SK-N-SH (cell line): ENCODE measurements around the gene TTC3. TPM values are rescaled to one million over a fixed set of nuclear protein-coding genes. Genes with fewer than 3 reads are reported as not detected.

ENCODE experiments used
- CTCF ChIA-PET: fragments of 300-600, 350-600 bp; formaldehyde crosslinking; extraction: SDS; loops from one replicate; lab custom pipeline; 2021; lab: Yijun Ruan, JAX
- POLR2A ChIA-PET: fragments of 350-600 bp; sonication (Branson Sonifier 250); formaldehyde crosslinking; extraction: SDS; loops from one replicate; lab custom pipeline; 2020; ENCODE audit warnings: antibody characterized with exemption, inconsistent platforms; lab: Yijun Ruan, JAX
- DNase-seq: peaks from one replicate; pipeline ENCODE4 v3.0.0; 2012
- H2AFZ ChIP-seq: fragments of 200-600 bp; sonication (generic); 2 replicates; pipeline ENCODE4 v1.8.1; 2016; ENCODE audit warnings: antibody characterized with exemption, mild to moderate bottlenecking, low read depth
- H3F3A ChIP-seq: fragments of 200-600 bp; sonication (generic); replicated peaks from 2 replicates; pipeline ENCODE3; 2016; ENCODE audit warnings: antibody characterized with exemption, mild to moderate bottlenecking; ENCODE audit not compliant: insufficient read depth
- H3K27ac ChIP-seq, 2 experiments: fragments of 200-500 bp in 1 of 2; fragments of 200-600 bp in 1 of 2; sonication (Bioruptor generic) in 1 of 2; sonication (generic), shearing (Covaris generic) in 1 of 2; 2 replicates each; pipeline versions ENCODE4 v1.5.1 to v1.6.1; 2014 to 2016; ENCODE audit warnings: low read depth in 2 of 2, inconsistent platforms in 1 of 2, low read length in 1 of 2, mild to moderate bottlenecking in 1 of 2, mixed read lengths in 1 of 2
- H3K27me3 ChIP-seq: fragments of 200-600 bp; sonication (generic), shearing (Covaris generic); 2 replicates; pipeline ENCODE4 v1.6.1; 2016; ENCODE audit warnings: mixed run types; ENCODE audit not compliant: insufficient read depth
- H3K36me3 ChIP-seq, 2 experiments: fragments of 200-500 bp in 1 of 2; fragments of 200-600 bp in 1 of 2; sonication (Bioruptor generic) in 1 of 2; sonication (generic) in 1 of 2; replicated peaks in 1 of 2; 2 replicates each; pipeline versions ENCODE3 to v1.5.1; 2014 to 2016; ENCODE audit warnings: low read length in 1 of 2, mild to moderate bottlenecking in 1 of 2; ENCODE audit not compliant: insufficient read depth in 2 of 2, control insufficient read depth in 1 of 2
- H3K4me1 ChIP-seq, 2 experiments: fragments of 200-500 bp in 1 of 2; fragments of 200-600 bp in 1 of 2; sonication (Bioruptor generic) in 1 of 2; sonication (generic), shearing (Covaris generic) in 1 of 2; 2 replicates each; pipeline versions ENCODE4 v1.5.1 to v1.6.1; 2014 to 2016; ENCODE audit warnings: low read depth in 1 of 2, low read length in 1 of 2, mixed run types in 1 of 2; ENCODE audit not compliant: insufficient read depth in 2 of 2, control insufficient read depth in 1 of 2
- H3K4me2 ChIP-seq: fragments of 200-600 bp; sonication (generic), shearing (Covaris generic); 2 replicates; pipeline ENCODE4 v1.6.1; 2017; ENCODE audit warnings: mixed run types
- H3K4me3 ChIP-seq, 2 experiments: fragments of 200-500 bp in 1 of 2; fragments of 200-600 bp in 1 of 2; sonication (Bioruptor generic) in 1 of 2; sonication (generic), shearing (Covaris generic) in 1 of 2; 2 replicates each; pipeline versions ENCODE4 v1.5.1 to v1.8.1; 2014 to 2016; ENCODE audit warnings: low read depth in 2 of 2, inconsistent platforms in 1 of 2, low read length in 1 of 2, mild to moderate bottlenecking in 1 of 2, mixed read lengths in 1 of 2, moderate library complexity in 1 of 2
- H3K79me2 ChIP-seq: fragments of 200-600 bp; sonication (generic); 2 replicates; pipeline ENCODE4 v1.8.1; 2017; ENCODE audit warnings: mild to moderate bottlenecking; ENCODE audit not compliant: insufficient read depth
- H3K9ac ChIP-seq: fragments of 200-600 bp; sonication (generic); 2 replicates; pipeline ENCODE4 v1.6.1; 2017; ENCODE audit warnings: mixed run types
- H3K9me2 ChIP-seq: fragments of 200-600 bp; sonication (generic); 2 replicates; pipeline ENCODE4 v1.6.1; 2017; ENCODE audit warnings: mixed run types
- H3K9me3 ChIP-seq: fragments of 200-600 bp; sonication (generic); 2 replicates; pipeline ENCODE4 v1.6.1; 2017; ENCODE audit warnings: mixed run types, mild to moderate bottlenecking, moderate library complexity
- H4K20me1 ChIP-seq: fragments of 200-600 bp; sonication (generic); 2 replicates; pipeline ENCODE4 v1.6.1; 2017; ENCODE audit warnings: mild to moderate bottlenecking, mixed run types; ENCODE audit not compliant: insufficient read depth
- CHD2 ChIP-seq: fragments of 150-350 bp; IDR thresholded peaks from 2 replicates; pipeline ENCODE4 v1.6.1; 2018; ENCODE audit warnings: low read length; ENCODE audit not compliant: partially characterized antibody
- ELF1 ChIP-seq: IDR thresholded peaks from 2 replicates; pipeline ENCODE4 v1.4.0; 2012
- EP300 ChIP-seq, 2 experiments: IDR thresholded peaks; 2 replicates each; pipeline versions ENCODE4 v1.4.0 to v1.6.1; 2012; ENCODE audit warnings: borderline replicate concordance in 1 of 2, low read depth in 1 of 2, low read length in 1 of 2
- EZH2phosphoT487 ChIP-seq: fragments of 200-600 bp; sonication (generic); IDR thresholded peaks from 2 replicates; pipeline ENCODE4 v1.6.1; 2017; ENCODE audit warnings: low read depth, mixed run types, mild to moderate bottlenecking, antibody characterized with exemption, moderate library complexity, borderline replicate concordance
- FOSL2 ChIP-seq: IDR thresholded peaks from 2 replicates; pipeline ENCODE4 v1.4.0; 2012; ENCODE audit warnings: low read depth, mild to moderate bottlenecking, moderate library complexity, borderline replicate concordance
- FOXJ3 ChIP-seq: sonication (generic); formaldehyde crosslinking; IDR thresholded peaks from 2 replicates; pipeline ENCODE4 v1.5.1; 2020; ENCODE audit warnings: mild to moderate bottlenecking, missing genetic modification reagents
- FOXM1 ChIP-seq: IDR thresholded peaks from 2 replicates; pipeline ENCODE4 v1.4.0; 2012; ENCODE audit warnings: low read depth, mild to moderate bottlenecking
- GATA2 ChIP-seq: sonication (generic); formaldehyde crosslinking; IDR thresholded peaks from 2 replicates; pipeline ENCODE4 v1.5.0; 2020; ENCODE audit warnings: mild to moderate bottlenecking, missing genetic modification reagents
- JUND ChIP-seq: IDR thresholded peaks from 2 replicates; pipeline ENCODE4 v1.4.0; 2012
- MEF2A ChIP-seq: IDR thresholded peaks from 2 replicates; pipeline ENCODE4 v1.4.0; 2012; ENCODE audit warnings: low read depth, borderline replicate concordance
- NFIC ChIP-seq: IDR thresholded peaks from 2 replicates; pipeline ENCODE4 v1.4.0; 2012; ENCODE audit warnings: borderline replicate concordance
- NRF1 ChIP-seq: IDR thresholded peaks from 2 replicates; pipeline ENCODE4 v1.6.1; 2012; ENCODE audit warnings: low read depth, mild to moderate bottlenecking, low read length
- PBX3 ChIP-seq: IDR thresholded peaks from 2 replicates; pipeline ENCODE4; 2012
- RAD21 ChIP-seq: IDR thresholded peaks from 2 replicates; pipeline ENCODE4 v1.6.1; 2012; ENCODE audit warnings: mild to moderate bottlenecking, low read length
- SIN3A ChIP-seq: IDR thresholded peaks from 2 replicates; pipeline ENCODE4 v1.6.1; 2012; ENCODE audit warnings: low read depth, mild to moderate bottlenecking, low read length, moderate library complexity, borderline replicate concordance
- TCF12 ChIP-seq: IDR thresholded peaks from 2 replicates; pipeline ENCODE4 v1.4.0; 2012
- TEAD4 ChIP-seq: IDR thresholded peaks from 2 replicates; pipeline ENCODE4 v1.4.0; 2012; ENCODE audit warnings: mild to moderate bottlenecking, borderline replicate concordance; ENCODE audit not compliant: insufficient read depth
- YY1 ChIP-seq: IDR thresholded peaks from 2 replicates; pipeline ENCODE4 v1.4.0; 2012; ENCODE audit warnings: low read depth, mild to moderate bottlenecking
- ZBTB33 ChIP-seq: IDR thresholded peaks from 2 replicates; pipeline ENCODE4 v1.4.0; 2012; ENCODE audit warnings: low read depth, borderline replicate concordance
- WGBS: methylation state at CpG from one replicate; pipeline ENCODE4 v1.1.6; 2017; ENCODE audit warnings: low lambda C conversion rate; 5-methylcytosine and 5-hydroxymethylcytosine counted together
- polyA plus RNA-seq, 3 experiments: library from polyadenylated mRNA; depleted of rRNA; stranded (reverse); fragments of >200 nt; gene quantifications; 2 replicates each; pipeline ENCODE4 v1.2.3, GENCODE V29; 2012
- TF ChIP-seq, protein P1 (sequence below): fragments of 200-600 bp; sonication (generic); IDR thresholded peaks from 2 replicates; pipeline ENCODE4 v1.6.1; 2017; ENCODE audit warnings: antibody characterized with exemption, mild to moderate bottlenecking, moderate library complexity
- TF ChIP-seq, protein P2 (sequence below): fragments of 150-350 bp; IDR thresholded peaks from 2 replicates; pipeline ENCODE4 v1.6.1; 2017; ENCODE audit warnings: antibody characterized with exemption, low read length, low read depth, borderline replicate concordance

TTC3 gene
- polyA plus RNA-seq, 1 of the 3 experiments (the other 2 are of a cell fraction), result 35.7 TPM

GRCh38 chr21:37136744-37137143 is 63.7 kb downstream of the TTC3 start:
- no peak overlapping the region for H2AFZ ChIP-seq
- H3K9me2 ChIP-seq, result no peaks in the 10 kb centered on the region
- H4K20me1 ChIP-seq, result no peaks in the 10 kb centered on the region
- ChIA-PET POLR2A (no interaction called here), CTCF (no interaction called here)
- no peaks in the 10 kb centered on the region for H3K9me3 ChIP-seq
- H3K27ac ChIP-seq, result no peak overlapping the region
- no peak overlapping the region for H3K9ac ChIP-seq
- H3K79me2 ChIP-seq, result no peaks in the 10 kb centered on the region
- no peak overlapping the region for H3K4me3 ChIP-seq
- H3K4me2 ChIP-seq, result no peak overlapping the region
- peaks cover 0 to 16% of the 10 kb centered on the region in 2 experiments; a peak in 2 of 4 replicates for H3K4me1 ChIP-seq
- DNase-seq, result no peak
- TF ChIP-seq RAD21 (no peak), NFIC (no peak), SIN3A (no peak), TCF12 (no peak), FOXJ3 (CRISPR knock-in tag) (no peak), FOSL2 (no peak), PBX3 (no peak), ELF1 (no peak), EP300 (IDR thresholded peaks at IDR 0.05; ENCODE audit: borderline replicate concordance in 1 of 2, low read depth in 1 of 2, low read length in 1 of 2) (no peak), CHD2 (no peak), JUND (no peak), MEF2A (no peak), GATA2 (CRISPR knock-in tag) (no peak), FOXM1 (no peak)
- TF ChIP-seq, protein P1, sequence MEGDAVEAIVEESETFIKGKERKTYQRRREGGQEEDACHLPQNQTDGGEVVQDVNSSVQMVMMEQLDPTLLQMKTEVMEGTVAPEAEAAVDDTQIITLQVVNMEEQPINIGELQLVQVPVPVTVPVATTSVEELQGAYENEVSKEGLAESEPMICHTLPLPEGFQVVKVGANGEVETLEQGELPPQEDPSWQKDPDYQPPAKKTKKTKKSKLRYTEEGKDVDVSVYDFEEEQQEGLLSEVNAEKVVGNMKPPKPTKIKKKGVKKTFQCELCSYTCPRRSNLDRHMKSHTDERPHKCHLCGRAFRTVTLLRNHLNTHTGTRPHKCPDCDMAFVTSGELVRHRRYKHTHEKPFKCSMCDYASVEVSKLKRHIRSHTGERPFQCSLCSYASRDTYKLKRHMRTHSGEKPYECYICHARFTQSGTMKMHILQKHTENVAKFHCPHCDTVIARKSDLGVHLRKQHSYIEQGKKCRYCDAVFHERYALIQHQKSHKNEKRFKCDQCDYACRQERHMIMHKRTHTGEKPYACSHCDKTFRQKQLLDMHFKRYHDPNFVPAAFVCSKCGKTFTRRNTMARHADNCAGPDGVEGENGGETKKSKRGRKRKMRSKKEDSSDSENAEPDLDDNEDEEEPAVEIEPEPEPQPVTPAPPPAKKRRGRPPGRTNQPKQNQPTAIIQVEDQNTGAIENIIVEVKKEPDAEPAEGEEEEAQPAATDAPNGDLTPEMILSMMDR, result no peak
- TF ChIP-seq, protein P2, sequence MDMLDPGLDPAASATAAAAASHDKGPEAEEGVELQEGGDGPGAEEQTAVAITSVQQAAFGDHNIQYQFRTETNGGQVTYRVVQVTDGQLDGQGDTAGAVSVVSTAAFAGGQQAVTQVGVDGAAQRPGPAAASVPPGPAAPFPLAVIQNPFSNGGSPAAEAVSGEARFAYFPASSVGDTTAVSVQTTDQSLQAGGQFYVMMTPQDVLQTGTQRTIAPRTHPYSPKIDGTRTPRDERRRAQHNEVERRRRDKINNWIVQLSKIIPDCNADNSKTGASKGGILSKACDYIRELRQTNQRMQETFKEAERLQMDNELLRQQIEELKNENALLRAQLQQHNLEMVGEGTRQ, result no peak
- peaks cover 26% of the 10 kb centered on the region for H3F3A ChIP-seq
- no peaks in the 10 kb centered on the region for H3K27me3 ChIP-seq
- peaks cover 76 to 88% of the 10 kb centered on the region in 2 experiments for H3K36me3 ChIP-seq

DNA sequence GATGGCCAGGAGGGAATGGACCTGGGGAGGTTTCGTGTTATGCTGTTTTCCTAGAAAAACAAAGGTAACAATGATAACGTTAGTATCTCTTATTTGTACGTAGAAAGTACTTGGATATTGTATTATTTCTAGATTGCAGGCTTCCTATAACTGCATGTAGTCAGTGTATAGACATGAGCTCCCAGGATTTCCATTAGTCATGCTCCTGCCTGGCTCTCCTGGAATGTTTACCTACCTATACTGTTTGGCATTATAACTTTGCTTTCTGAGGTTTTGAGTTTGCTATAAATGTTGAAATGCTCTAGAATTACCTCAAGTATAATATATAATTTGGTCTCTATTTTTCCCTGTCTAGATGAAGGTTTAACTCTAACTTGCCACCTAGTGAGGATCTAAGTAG is 66.1 kb downstream of the TTC3 start:
- peaks cover 26% of the 10 kb centered on the region for H3F3A ChIP-seq
- H3K4me2 ChIP-seq, result no peak overlapping the region
- ChIA-PET POLR2A (no interaction called here), CTCF (no interaction called here)
- peaks cover 56 to 68% of the 10 kb centered on the region in 2 experiments for H3K36me3 ChIP-seq
- no peak for DNase-seq
- H3K4me1 ChIP-seq, result peaks cover 0 to 16% of the 10 kb centered on the region in 2 experiments; a peak in 2 of 4 replicates
- no peak overlapping the region for H2AFZ ChIP-seq
- H3K27me3 ChIP-seq, result no peaks in the 10 kb centered on the region
- no peak for TF ChIP-seq SIN3A
- no peak for TF ChIP-seq GATA2 (CRISPR knock-in tag)
- TF ChIP-seq MEF2A, result no peak
- no peak for TF ChIP-seq YY1
- TF ChIP-seq EZH2phosphoT487, result no peak
- no peak for TF ChIP-seq EP300 (IDR thresholded peaks at IDR 0.05; ENCODE audit: borderline replicate concordance in 1 of 2, low read depth in 1 of 2, low read length in 1 of 2)
- TF ChIP-seq NRF1, result no peak
- no peak for TF ChIP-seq ZBTB33
- TF ChIP-seq FOXJ3 (CRISPR knock-in tag), result no peak
- no peak for TF ChIP-seq CHD2
- TF ChIP-seq, protein P1, result no peak
- TF ChIP-seq TEAD4, result no peak
- H3K9me3 ChIP-seq, result no peaks in the 10 kb centered on the region
- no peak overlapping the region for H3K9ac ChIP-seq
- 92% methylated on average over 3 of the region's 3 CpGs for WGBS
- H3K79me2 ChIP-seq, result no peaks in the 10 kb centered on the region
- no peak overlapping the region for H3K4me3 ChIP-seq
- no peaks in the 10 kb centered on the region for H4K20me1 ChIP-seq
- peak overlapping the region; percentile 53 to 59; a peak in 3 of 4 replicates for H3K27ac ChIP-seq
- no peaks in the 10 kb centered on the region for H3K9me2 ChIP-seq
